Activated T-helper 2 cell treated with anti-CD3 and anti-CD28 coated beads, Interferon-gamma antibody, Interleukin-2, Interleukin-4, amounts not matched to agents 10 μg/mL and 5 μg/mL and 100 μg/mL, durations not matched to agents 14 hours and 24 hours and 36 hours (primary cell): ENCODE measurements around the gene MIEN1. TPM values are rescaled to one million over a fixed set of nuclear protein-coding genes. Genes with fewer than 3 reads are reported as not detected.
A peak's percentile ranks its signal among the peaks of the same experiment; 100 is the strongest.

Experiments used
- DNase-seq: peaks from one replicate; pipeline ENCODE4 v3.0.0; 2021; ENCODE audit warnings: low spot score
- H3K27ac Mint-ChIP-seq: one replicate; pipeline ENCODE4 v1.8.0; 2021; ENCODE audit warnings: mixed read lengths
- H3K27me3 Mint-ChIP-seq: one replicate; pipeline ENCODE4 v1.8.0; 2021; ENCODE audit warnings: low read depth, mixed read lengths
- H3K36me3 Mint-ChIP-seq: one replicate; pipeline ENCODE4 v1.8.0; 2021; ENCODE audit warnings: low read depth, mixed read lengths
- H3K4me1 Mint-ChIP-seq: one replicate; pipeline ENCODE4 v1.8.0; 2021; ENCODE audit warnings: low read depth, mixed read lengths
- H3K4me3 Mint-ChIP-seq: one replicate; pipeline ENCODE4 v1.8.0; 2021; ENCODE audit warnings: low read depth, mild to moderate bottlenecking, moderate library complexity, mixed read lengths
- H3K9me3 Mint-ChIP-seq: one replicate; pipeline ENCODE4 v1.8.0; 2021; ENCODE audit warnings: mixed read lengths
- intact Hi-C: fragments of 100-400 bp; cut with micrococcal nuclease; formaldehyde crosslinking; loops from one replicate; pipeline ENCODE4 v1.15.1; 2023
- total RNA-seq: library from RNA; stranded (reverse); gene quantifications from 2 replicates; pipeline ENCODE4 v1.2.3, GENCODE V29; 2022

MIEN1 gene
- total RNA-seq, 1 donor from 2014 or later, result 38.8 TPM

GRCh38 chr17:39742856-39743436 lies 12.6 kb upstream of the MIEN1 start:
- Mint-ChIP-seq H3K36me3 (no peaks in the 10 kb centered on the region), H3K9me3 (no peaks in the 10 kb centered on the region), H3K4me1 (peaks cover 19% of the 10 kb centered on the region), H3K27ac (no peak overlapping the region), H3K4me3 (no peak overlapping the region), H3K27me3 (peaks cover 6% of the 10 kb centered on the region)
- DNase-seq, result no peak
- intact Hi-C loops, result no loop called here

GRCh38 chr17:39742126-39742855 lies 12.0 kb upstream of the MIEN1 start:
- intact Hi-C loops, result no loop called here
- Mint-ChIP-seq H3K27ac (no peak overlapping the region), H3K4me1 (peaks cover 19% of the 10 kb centered on the region), H3K4me3 (no peak overlapping the region), H3K9me3 (no peaks in the 10 kb centered on the region), H3K36me3 (no peaks in the 10 kb centered on the region), H3K27me3 (peaks cover 9% of the 10 kb centered on the region)
- no peak for DNase-seq

GRCh38 chr17:39740357-39741111 lies 10.2 kb upstream of the MIEN1 start:
- no peak for DNase-seq
- Mint-ChIP-seq H3K27ac (no peak overlapping the region), H3K36me3 (no peaks in the 10 kb centered on the region), H3K4me1 (peaks cover 19% of the 10 kb centered on the region), H3K27me3 (peaks cover 21% of the 10 kb centered on the region), H3K9me3 (no peaks in the 10 kb centered on the region), H3K4me3 (no peak overlapping the region)
- intact Hi-C loops, result no loop called here

GRCh38 chr17:39739885-39740356 lies 9.6 kb upstream of the MIEN1 start:
- H3K9me3 Mint-ChIP-seq, result no peaks in the 10 kb centered on the region
- no peaks in the 10 kb centered on the region for H3K36me3 Mint-ChIP-seq
- no peak for DNase-seq
- H3K4me1 Mint-ChIP-seq, result peaks cover 19% of the 10 kb centered on the region
- peaks cover 22% of the 10 kb centered on the region for H3K27me3 Mint-ChIP-seq
- intact Hi-C loops, result no loop called here
- no peak overlapping the region for H3K4me3 Mint-ChIP-seq
- no peak overlapping the region for H3K27ac Mint-ChIP-seq

GRCh38 chr17:39738983-39739884 lies 8.9 kb upstream of the MIEN1 start:
- intact Hi-C loops, result no loop called here
- Mint-ChIP-seq H3K27me3 (peaks cover 22% of the 10 kb centered on the region), H3K4me3 (no peak overlapping the region), H3K4me1 (peaks cover 19% of the 10 kb centered on the region), H3K27ac (no peak overlapping the region), H3K36me3 (no peaks in the 10 kb centered on the region), H3K9me3 (no peaks in the 10 kb centered on the region)
- no peak for DNase-seq

GRCh38 chr17:39738568-39738901 lies 8.2 kb upstream of the MIEN1 start:
- H3K9me3 Mint-ChIP-seq, result no peaks in the 10 kb centered on the region
- H3K27ac Mint-ChIP-seq, result peak overlapping the region; percentile 60
- peak; percentile 36 for DNase-seq
- intact Hi-C loops, result no loop called here
- no peaks in the 10 kb centered on the region for H3K36me3 Mint-ChIP-seq
- peaks cover 23% of the 10 kb centered on the region for H3K27me3 Mint-ChIP-seq
- H3K4me3 Mint-ChIP-seq, result peak overlapping the region; percentile 69
- H3K4me1 Mint-ChIP-seq, result peaks cover 19% of the 10 kb centered on the region

GRCh38 chr17:39737760-39738567 lies 7.6 kb upstream of the MIEN1 start, which contains the start of gene GRB7:
GRB7 (plus strand) TSS chr17:39737938; CDS start chr17:39742302, 4,364 bp downstream.
- no peak for DNase-seq
- Mint-ChIP-seq H3K27ac (peak within 1 kb of the TSS; percentile 60), H3K36me3 (no peaks in the 10 kb centered on the region), H3K27me3 (peaks cover 24% of the 10 kb centered on the region), H3K9me3 (no peaks in the 10 kb centered on the region), H3K4me3 (peak within 1 kb of the TSS; percentile 69), H3K4me1 (peaks cover 19% of the 10 kb centered on the region)
- intact Hi-C loops, result no loop called here

GRCh38 chr17:39737206-39737759 lies 7.0 kb upstream of the MIEN1 start:
- Mint-ChIP-seq H3K27ac (no peak overlapping the region), H3K9me3 (no peaks in the 10 kb centered on the region), H3K4me1 (peaks cover 19% of the 10 kb centered on the region), H3K27me3 (peaks cover 24% of the 10 kb centered on the region), H3K36me3 (no peaks in the 10 kb centered on the region), H3K4me3 (no peak overlapping the region)
- intact Hi-C loops, result no loop called here
- DNase-seq, result no peak

GRCh38 chr17:39736319-39737165 lies 6.2 kb upstream of the MIEN1 start:
- H3K9me3 Mint-ChIP-seq, result no peaks in the 10 kb centered on the region
- H3K27me3 Mint-ChIP-seq, result peaks cover 24% of the 10 kb centered on the region
- H3K27ac Mint-ChIP-seq, result no peak overlapping the region
- no peak for DNase-seq
- H3K4me3 Mint-ChIP-seq, result no peak overlapping the region
- H3K36me3 Mint-ChIP-seq, result no peaks in the 10 kb centered on the region
- intact Hi-C loops, result no loop called here
- H3K4me1 Mint-ChIP-seq, result peaks cover 19% of the 10 kb centered on the region

- H3K9me3 Mint-ChIP-seq, result no peaks in the 10 kb centered on the region
- peaks cover 17% of the 10 kb centered on the region for H3K4me1 Mint-ChIP-seq
- H3K4me3 Mint-ChIP-seq, result no peak overlapping the region
- DNase-seq, result no peak
- peaks cover 22% of the 10 kb centered on the region for H3K27me3 Mint-ChIP-seq
- no peaks in the 10 kb centered on the region for H3K36me3 Mint-ChIP-seq
- intact Hi-C loops, result no loop called here
- H3K27ac Mint-ChIP-seq, result no peak overlapping the region
Observed at GRCh38 chr17:39735882-39736281, 5.5 kb upstream of the MIEN1 start.

GRCh38 chr17:39732586-39732985 lies 2.3 kb upstream of the MIEN1 start:
- DNase-seq, result no peak
- H3K27ac Mint-ChIP-seq, result no peak overlapping the region
- H3K36me3 Mint-ChIP-seq, result peaks cover 10% of the 10 kb centered on the region
- no peak overlapping the region for H3K4me3 Mint-ChIP-seq
- peaks cover 15% of the 10 kb centered on the region for H3K27me3 Mint-ChIP-seq
- intact Hi-C loops, result no loop called here
- H3K4me1 Mint-ChIP-seq, result peaks cover 7% of the 10 kb centered on the region
- H3K9me3 Mint-ChIP-seq, result no peaks in the 10 kb centered on the region
